DOHH2 (cell line): Measurements from ENCODE around the gene EDEM1.

Experiments used
- CTCF ChIP-seq: fragments of 200-600 bp; sonication (generic); IDR thresholded peaks from one replicate; pipeline ENCODE4 v1.5.1; 2014; ENCODE audit warnings: antibody characterized with exemption, mild to moderate bottlenecking, low read depth, low read length; ENCODE audit not compliant: poor library complexity, severe bottlenecking
- EZH2phosphoT487 ChIP-seq: fragments of 200-600 bp; sonication (generic); IDR thresholded peaks from 2 replicates; pipeline ENCODE4 v1.6.1; 2017; ENCODE audit warnings: borderline replicate concordance, mild to moderate bottlenecking, antibody characterized with exemption, low read length, moderate library complexity, mixed read lengths

DNA sequence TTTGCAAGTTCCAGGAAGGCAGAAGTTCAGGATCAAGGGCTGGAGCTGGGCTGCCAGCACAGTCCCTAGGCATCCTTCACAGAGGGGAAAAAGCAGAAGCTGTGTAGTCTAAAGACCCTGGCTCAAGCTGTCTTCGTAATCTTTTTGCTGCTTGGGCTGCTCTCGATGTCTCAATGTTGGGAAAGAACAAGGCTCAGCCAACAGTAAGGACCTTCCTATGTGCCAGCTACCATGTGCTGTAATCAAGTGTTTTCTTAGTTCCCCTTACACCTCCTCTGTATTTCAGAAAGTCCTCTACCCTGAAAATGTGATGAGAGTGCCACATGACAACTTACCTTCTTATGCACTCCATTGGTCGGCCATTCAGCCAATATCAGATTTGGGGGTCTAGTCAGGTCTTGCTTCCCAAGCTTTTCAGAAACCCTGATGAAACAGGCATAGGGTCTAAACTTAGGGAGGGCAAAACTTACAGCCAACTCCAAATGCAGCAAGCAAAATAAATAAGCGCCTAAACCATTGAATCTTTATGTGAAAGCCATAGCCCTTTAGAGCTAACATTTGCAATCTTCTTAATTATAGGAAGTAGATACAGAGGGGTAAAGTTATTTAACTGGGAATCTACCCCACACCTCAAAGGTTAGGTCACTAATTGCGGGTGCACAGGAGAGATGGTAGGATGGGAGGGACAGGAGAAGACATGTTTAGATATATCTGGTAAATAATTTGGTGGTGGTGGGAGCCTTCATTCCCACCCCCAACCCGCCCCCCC lies 1.2 kb upstream of the EDEM1 start:
- TF ChIP-seq CTCF (no peak), EZH2phosphoT487 (no peak)
